HG02870 (cell line): Measurements from ENCODE around the gene IL31RA.

Experiments
- ATAC-seq: cut with Tn5 transposase; IDR thresholded peaks from one replicate; pipeline ENCODE4 v1.9.1; 2021; ENCODE audit warnings: mild to moderate bottlenecking, moderate library complexity; ENCODE audit not compliant: unreplicated experiment

The IL31RA gene

DNA sequence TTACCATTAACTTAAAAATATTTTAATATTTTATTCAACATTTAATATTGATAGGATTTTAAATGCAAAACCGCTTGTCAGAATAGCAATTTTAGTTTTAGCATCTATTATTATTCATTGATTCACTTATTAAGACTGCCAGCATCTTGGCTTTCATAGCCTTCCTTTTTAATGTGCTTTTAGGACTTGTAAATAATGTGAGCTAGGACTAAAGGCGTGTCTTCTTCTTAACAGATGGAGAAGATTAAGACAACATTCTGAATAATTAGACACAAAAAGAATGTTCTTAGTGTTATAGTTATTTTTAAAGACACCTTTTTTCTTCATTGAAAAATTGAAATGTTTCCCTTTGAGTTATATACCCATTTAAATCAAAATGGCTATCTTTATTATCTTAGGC is 6.9 kb downstream of the IL31RA start:
- ATAC-seq = no peak

DNA sequence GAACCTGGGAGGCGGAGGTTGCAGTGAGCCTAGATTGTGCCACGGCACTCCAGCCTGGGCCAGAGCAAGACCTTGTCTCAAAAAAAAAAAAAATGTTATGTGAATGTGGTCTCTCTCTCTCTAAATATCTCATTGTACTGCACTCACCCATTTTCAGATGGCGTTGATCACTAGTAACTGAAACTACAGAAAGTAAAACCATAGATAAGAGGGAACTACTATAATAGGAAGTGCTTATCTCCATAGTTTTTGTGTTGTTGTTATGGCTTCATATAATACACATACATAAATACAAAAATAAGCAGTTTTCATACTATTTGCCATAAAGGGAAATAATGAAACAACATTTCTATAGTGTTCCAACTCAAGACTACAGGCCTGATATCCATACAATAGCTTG is 9.1 kb downstream of the IL31RA start:
- ATAC-seq = no peak

DNA sequence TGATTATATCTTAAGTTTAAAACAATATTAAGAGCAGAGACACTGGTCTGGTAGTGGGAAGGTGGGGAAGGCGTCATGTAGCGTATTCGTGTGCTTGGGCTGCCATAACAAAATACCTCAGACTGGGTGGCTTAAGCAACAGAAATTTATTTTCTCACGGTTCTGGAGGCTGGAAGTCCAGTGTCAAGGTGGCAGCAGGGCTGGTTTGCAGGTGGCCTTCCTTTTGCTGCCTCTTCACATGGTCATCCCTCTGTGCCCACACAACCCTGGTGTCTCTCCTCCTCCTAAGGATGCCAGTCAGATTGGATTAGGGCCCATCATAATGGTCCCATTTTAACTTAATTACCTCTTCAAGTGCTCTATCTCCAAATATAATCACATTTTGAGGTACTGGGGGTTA is 9.6 kb downstream of the IL31RA start:
- no peak for ATAC-seq

DNA sequence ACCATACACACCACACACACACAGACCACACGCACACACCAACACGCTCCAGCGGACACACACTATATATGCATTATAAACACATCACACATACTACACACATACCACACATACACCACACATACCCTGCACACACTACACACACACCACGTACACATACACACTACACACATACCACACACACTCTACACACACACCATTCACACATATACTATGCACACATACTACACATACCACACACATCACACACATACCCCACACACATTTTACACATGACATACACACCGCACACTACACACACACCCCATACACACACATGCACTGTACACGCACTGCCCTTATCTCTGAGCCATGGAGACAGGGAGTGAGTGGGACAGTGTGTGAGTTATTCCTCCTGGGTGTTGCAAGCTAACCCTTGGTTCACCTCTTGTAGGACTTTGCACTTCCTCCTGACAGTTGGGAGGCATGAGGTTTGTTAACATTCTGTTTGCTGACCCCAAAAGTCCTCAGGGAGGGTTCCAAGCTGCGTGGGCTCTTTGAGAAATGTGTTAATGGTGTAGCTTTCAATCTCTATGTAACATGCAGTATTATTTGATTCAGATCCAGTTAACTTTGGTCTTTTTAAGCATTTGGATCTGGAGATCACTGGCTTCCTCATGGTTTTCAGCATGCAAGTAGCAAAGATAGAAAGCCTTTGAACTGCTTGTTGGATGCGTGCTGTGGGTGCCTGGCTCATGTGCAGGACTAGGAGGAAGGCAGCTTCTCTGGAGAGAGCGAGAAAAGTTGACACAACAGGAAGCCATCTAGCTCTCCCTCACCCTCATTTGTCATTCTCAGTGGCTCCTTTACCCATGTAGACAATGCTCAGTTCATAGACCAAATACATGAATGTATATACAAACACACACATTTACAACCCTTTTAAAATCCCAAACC is 13.7 kb downstream of the IL31RA start:
- ATAC-seq = no peak

DNA sequence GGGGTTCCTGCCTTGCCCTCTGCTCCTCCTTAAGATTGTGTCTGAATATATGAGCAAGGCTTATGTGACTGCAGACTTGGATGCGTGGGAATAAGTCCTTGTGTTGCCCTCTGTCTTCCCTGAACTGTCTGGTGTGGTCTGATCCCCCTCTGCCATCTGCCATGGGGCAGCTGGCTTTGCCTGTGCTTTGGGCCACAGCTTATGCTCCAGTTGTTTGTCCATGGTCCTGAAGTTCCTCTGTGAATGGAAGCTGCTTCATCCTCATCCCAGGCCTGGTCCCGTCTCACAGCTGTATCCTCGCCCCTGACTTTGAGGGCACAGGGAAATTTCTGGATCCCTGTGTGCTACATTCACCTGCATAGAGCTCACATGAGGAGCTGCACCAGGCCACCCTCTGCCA is 14.7 kb downstream of the IL31RA start:
- no peak for ATAC-seq

DNA sequence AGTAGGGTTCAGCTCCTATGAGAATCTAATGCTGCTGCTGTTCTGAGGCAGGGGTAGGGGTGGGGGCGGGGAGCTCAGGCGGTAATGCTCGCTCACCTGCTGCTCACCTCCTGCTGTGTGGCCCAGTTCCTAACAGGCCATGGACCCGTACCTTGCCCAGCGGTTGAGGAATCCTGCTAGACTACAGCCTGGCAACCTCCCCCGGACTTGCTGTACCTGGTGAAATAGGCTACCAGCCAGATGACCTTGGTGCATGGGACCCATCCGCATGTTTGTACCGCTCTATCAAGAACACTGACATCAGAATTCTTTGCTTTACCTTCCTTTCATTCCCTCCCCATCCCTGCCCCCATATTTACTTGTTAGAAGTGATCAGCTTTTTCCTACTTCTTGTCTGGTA is 15.3 kb downstream of the IL31RA start:
- ATAC-seq = no peak

DNA sequence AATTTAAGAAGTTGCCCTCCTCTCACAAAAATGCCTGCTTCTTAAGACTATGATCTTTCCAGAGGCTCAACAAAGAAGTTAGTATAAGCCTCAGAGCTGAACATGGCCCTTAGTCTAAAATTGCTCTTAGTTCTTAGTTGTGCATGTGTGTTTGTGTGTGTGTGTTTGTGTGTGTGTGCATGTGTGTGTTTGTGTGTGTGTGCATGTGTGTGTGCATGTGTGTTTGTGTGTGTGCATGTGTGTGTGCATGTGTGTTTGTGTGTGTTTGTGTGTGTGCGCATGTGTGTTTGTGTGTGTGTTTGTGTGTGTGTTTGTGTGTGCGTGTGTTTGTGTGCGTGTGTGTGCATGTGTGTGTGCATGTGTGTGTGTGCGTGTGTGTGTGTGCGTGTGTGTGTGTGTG is 15.8 kb downstream of the IL31RA start:
- no peak for ATAC-seq

DNA sequence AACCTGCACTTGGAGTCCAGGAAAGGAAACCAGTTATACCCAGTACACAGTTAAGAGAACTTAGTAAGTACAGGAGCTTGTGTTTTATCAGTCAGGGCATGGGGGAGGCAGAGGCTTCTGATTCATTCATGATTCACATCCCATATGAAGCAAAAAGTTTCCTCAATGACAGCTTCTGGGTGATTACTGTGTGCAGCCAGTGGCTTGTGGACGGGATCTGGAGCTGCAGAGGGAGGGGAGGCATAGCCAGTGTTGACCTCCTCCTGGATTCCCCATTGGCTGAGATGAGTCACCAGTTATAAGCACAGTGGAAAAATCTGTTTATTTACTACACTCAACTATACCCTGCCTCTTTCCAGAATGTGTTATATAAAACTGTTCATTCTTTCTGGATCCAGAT is 17.7 kb downstream of the IL31RA start:
- ATAC-seq = no peak

DNA sequence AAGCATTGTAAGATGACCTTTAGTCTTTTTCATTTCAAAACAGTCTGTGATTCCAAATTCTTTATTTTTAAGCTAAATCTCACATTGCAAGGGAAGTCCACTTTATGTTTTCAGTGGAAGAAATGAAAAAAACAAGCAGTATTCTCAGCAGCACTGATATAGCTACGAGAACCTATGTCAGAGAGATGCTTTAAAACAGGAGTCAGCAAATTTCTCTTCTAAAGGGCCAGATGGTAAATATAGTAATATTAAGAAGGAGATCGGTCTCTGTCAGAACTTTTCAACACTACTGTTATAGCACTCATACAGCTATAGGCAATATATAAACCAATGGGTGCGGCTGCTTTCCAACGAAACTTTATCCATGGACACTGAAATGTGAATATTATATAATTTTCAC is 18.7 kb downstream of the IL31RA start:
- no peak for ATAC-seq

DNA sequence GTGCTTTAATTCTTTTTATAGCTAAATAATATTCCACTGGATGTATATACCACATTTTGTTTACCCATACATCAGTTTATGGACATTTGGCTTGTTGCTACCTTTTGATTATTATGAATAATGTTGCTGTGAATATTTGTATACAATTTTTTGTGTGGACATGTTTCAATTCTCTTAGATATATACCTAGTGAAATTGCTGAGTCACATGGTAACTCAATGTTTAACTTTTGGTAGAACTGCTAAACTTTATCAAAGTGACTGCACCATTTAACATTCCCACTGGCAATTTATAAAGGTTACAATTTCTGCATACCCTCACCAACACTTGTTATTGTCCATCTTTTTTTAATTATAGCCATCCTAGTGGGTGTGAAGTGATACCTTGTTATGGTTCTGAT is 22.1 kb downstream of the IL31RA start:
- ATAC-seq = no peak

DNA sequence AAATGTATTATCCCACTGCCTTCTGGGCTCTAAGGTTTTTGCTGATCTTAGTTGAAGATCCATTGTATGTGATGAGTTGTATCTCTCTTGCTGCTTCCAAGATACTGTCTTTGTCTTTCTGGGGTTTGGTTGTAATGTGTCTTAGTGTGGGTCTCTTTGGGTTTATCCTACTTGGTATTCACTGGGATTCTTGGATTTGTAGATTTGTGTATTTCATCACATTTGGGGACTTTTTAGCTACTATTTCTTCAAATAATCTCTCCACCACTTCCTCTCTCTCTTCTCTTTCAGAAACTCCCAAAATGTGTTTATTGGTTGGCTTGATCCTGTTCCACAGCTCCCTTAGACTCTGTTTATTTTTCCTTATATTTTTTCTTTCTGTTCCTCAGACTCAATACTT is 26.5 kb downstream of the IL31RA start:
- ATAC-seq = no peak

DNA sequence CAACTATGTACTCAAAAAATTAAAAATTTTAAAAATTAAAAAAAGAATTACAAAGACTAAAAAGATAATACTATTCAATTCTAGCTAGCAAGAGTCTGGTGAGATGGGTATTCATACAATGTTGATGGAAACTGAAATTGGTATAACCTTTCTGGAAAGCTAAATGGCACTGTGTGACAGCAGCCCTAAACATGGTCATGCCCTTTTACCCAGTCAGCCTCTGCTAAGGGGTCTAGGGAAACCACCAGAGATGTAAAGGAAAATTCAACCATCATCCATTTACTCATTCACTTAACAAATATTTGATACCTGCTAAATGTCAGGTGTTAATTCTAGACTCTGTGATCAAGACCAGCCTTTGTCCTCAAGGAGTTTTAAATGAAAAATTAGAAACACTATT is 29.3 kb downstream of the IL31RA start:
- no peak for ATAC-seq

DNA sequence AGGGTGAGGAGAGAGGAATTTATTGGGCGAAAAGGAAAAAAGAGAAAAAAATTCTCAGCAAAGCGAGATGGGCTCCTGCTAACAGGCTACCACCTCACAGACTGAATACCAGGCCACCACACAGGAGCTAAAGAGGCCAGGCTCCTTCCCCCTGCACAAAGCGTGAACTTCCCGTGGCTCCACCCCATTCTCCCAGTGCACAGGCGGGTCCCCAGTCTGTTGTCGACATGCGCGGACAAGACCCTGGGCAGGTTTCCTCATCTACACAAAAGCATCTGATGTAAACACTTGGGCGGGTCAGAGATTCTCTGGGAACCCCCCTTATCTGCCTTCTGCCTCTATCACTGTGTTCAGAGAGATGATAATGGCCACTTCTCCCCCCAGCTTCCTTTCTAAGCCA is 34.2 kb downstream of the IL31RA start:
- no peak for ATAC-seq

DNA sequence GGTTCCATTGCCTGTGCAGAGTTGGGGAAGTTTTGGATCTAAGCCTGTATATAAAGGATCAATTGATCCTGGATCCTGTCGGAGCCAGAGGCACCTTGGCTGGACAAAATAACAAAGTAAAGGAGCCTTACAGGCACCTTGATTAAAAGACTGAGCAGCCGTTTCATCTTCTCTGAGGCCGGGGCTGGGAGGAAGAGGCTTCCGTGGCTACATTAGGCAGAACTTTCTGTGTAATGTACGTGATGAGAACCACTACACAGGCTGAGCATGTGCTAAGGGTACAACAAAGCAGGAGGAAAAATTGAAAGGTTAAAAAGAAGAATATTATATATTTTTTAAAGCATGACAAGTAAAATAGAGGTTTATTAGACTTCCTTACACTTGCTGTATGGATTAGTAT is 37.0 kb downstream of the IL31RA start:
- ATAC-seq = no peak

DNA sequence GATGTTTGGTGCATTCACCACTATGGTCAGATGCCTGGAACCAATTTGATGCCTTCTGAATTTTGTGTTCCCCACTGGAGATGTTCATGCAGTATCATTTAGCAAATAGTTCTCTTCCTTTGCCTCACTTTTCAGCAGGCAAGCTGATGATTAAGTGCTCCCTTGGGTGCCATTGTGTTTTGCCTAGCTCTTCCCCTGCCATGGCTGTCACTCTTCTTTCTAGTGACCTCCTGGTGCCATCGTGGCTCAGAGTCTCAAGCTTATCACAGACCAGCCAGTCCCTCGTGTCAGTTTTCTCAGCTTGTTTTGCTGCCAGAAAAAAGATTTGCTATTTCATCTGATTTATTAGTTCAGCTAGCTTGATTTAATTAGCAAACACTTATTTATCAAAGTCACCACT is 41.3 kb downstream of the IL31RA start:
- ATAC-seq = no peak

DNA sequence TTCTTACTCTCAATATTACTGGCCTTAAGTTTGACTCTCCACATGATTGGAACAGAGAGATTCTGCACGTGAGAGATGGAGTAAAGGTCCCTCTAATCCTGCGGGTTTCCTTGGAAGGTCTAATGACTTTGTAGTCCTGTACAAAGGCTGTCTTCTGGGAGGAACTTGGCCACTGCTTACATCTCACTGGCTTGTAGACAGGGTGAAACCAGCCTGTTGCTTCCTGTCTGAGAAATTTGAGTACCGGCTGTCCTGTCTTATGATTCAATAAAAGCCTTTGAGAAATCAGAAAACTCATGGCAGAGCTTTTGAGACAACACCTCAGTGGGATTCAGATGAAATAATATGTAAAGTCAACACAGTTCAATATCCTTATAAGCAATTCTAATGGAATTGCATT is 43.0 kb downstream of the IL31RA start:
- ATAC-seq = no peak

DNA sequence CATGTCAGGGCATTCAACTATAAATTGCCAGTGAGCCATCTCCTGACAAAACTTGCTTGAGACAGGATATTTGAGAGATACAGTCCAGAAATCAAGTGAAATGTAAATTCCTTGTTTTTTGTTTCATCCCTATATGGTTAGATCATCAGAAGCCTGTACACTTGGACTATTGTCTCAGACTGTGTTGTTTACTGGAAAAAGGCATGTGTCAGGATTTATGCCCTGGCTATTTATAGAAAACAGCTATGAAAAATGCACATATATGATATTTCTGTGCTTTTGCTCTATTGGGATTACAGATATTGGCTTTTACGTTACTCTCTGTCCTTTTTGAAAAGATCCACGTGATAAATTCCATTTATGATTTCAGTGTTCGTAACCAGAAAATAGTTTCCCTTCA is 44.2 kb downstream of the IL31RA start:
- no peak for ATAC-seq

DNA sequence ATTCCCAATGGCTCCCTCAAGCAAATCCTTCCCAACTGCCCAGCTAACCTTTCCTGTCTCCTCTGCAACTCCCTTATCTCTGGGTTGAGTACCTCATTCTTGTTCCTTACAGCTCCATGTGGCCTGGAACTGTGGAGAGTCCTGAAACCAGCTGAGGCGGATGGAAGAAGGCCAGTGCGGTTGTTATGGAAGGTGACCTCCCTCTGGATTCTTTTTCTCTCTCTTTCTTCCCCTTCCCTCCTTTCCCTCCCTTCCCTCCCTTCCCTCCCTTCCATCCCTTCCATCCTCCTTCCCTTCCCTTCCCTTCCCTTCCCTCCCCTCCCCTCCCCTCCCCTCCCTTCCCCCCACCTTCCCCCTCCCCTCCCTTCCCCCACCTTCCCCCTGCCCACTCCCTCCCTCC is 45.1 kb downstream of the IL31RA start:
- no peak for ATAC-seq

DNA sequence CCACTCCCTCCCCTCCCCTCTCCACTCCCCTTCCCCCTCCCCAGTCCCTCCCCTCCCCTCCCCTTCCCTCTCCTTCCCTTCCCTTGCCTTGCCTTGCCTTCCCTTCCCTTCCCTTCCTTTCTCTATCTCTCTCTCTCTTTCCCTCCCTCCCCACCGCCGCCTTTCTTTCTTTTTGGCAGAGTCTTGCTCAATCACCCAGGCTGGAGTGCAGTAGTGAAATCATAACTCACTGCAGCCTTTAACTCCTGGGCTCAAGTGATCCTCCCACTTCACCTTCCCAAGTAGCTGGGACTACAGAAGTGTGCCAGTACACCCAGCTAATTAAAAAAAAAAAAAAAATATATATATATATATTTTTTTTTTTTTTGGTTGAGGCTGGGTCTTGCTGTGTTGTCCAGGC is 45.5 kb downstream of the IL31RA start:
- no peak for ATAC-seq

DNA sequence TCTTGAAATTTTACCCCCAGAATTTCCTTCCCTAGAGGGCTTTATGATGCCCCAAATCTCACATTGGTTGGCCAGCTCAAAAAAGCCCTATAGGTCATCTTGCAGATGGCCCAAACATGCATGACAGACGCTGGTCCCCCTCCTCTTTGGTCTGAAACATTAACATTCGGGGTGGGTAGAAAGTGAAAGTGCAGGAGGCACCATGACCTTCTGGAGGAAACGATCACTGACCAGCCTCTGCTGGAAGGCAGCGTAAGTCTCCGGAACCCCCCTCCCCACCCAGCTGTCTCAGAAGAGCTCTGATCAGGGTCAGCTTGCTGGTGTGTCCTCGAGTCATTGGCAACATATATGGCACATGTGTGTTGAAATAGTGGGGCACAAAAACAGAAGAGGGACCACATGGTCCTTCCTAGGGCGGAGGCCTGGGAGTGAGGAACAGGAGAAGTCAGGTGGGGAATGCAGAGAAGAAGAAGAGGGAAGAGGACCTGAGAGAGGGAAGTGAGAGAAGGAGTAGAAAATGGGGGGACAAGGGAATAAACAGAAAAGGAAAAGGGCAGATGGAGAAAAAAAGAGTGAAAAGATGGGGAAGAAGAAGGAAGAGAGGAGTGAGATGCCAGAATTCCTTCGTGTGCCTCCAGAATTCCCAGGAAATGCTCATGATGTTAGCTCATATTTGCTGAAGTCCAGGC is 46.2 kb downstream of the IL31RA start:
- ATAC-seq = no peak

DNA sequence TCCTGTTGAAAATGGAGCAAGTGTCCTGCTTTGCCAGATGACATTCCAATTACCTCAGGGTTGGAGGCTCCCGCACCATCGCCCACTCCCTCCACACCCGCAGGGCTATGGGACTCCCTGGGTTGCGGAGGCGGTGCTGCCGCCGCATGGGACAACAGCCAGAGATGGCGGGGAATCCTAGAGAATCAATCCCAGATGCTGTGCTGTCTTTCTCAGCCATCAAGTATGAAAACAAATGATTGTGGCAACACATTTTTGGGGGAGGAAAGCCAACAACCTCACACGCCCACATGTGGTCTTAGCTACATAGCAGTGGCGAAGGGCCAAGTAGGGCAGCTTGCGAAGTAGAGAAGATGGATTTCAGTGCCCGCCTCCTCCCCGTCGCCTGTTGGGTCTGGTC is 46.7 kb downstream of the IL31RA start:
- no peak for ATAC-seq

DNA sequence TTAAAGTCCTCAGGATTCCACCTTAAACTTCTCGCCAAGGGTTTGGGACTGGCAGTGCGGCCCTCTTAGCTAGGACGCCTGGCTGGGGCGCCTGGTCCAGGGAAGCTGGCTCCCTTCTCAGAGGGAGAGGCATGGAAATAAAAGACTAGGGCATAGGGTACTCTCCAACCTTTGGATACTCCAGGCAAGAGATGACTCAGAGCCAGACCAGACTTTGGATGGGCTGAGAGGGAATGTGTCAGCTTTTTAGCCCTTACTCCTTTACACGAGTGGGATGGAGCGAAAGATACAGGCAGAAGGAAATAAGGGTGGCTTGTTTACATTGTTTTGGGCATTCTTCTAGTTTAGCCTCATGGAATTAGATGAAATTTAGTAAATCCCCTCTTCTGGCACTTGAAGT is 48.2 kb downstream of the IL31RA start:
- no peak for ATAC-seq
